Caco-2 (cell line): ENCODE results near the gene IQSEC1. TPM values are rescaled to one million over a fixed set of nuclear protein-coding genes. Genes with fewer than 3 reads are reported as not detected.

Experiments
- BruUV-seq: library from RNA; stranded (reverse); fragments of 400-500 nt; replicated peaks from 2 replicates; lab custom pipeline; 2021; lab: Mats Ljungman, UMichigan
- CTCF ChIA-PET: fragments of 300-600 bp; sonication (Branson Sonifier 250); formaldehyde crosslinking; loops from one replicate; lab custom pipeline; 2022; ENCODE audit warnings: antibody characterized with exemption; lab: Charles Lee
- POLR2A ChIA-PET: fragments of 300-600 bp; sonication (Branson Sonifier 250); formaldehyde crosslinking; loops from one replicate; lab custom pipeline; 2022; ENCODE audit warnings: antibody characterized with exemption; lab: Charles Lee
- DNase-seq, 2 experiments: peaks; one replicate each; pipeline versions ENCODE4 v3.0.0 to v3.0.0-alpha.2; 2020 to 2022
- H3K27me3 ChIP-seq: replicated peaks from 2 replicates; pipeline ENCODE4 v1.6.0; 2011; ENCODE audit warnings: low read length; ENCODE audit not compliant: control insufficient read depth, insufficient read depth
- H3K36me3 ChIP-seq: 2 replicates; pipeline ENCODE4 v1.5.1; 2011; ENCODE audit warnings: low read length; ENCODE audit not compliant: control insufficient read depth, insufficient read depth
- H3K4me1 ChIP-seq: fragments of 250-450 bp; sonication (Bioruptor Pico); 2 replicates; pipeline ENCODE4 v1.5.1; 2020; ENCODE audit warnings: mild to moderate bottlenecking
- H3K4me3 ChIP-seq: 2 replicates; pipeline ENCODE4 v1.5.1; 2011; ENCODE audit warnings: low read depth, mild to moderate bottlenecking, control low read depth, low read length
- H3K9me3 ChIP-seq: fragments of 250-450 bp; sonication (Bioruptor Pico); 2 replicates; pipeline ENCODE4 v1.5.1; 2020; ENCODE audit warnings: mild to moderate bottlenecking, moderate library complexity
- H3K27ac Mint-ChIP-seq: one replicate; pipeline ENCODE4 v1.8.0; 2022; ENCODE audit warnings: mixed read lengths; ENCODE audit not compliant: unreplicated experiment
- H3K27me3 Mint-ChIP-seq: one replicate; pipeline ENCODE4 v1.8.0; 2022; ENCODE audit warnings: mixed read lengths; ENCODE audit not compliant: insufficient read depth, unreplicated experiment
- H3K36me3 Mint-ChIP-seq: one replicate; pipeline ENCODE4 v1.8.0; 2022; ENCODE audit warnings: mild to moderate bottlenecking, mixed read lengths; ENCODE audit not compliant: insufficient read depth, unreplicated experiment
- H3K4me1 Mint-ChIP-seq: one replicate; pipeline ENCODE4 v1.8.0; 2022; ENCODE audit warnings: low read depth, mixed read lengths; ENCODE audit not compliant: unreplicated experiment
- H3K4me3 Mint-ChIP-seq: one replicate; pipeline ENCODE4 v1.8.0; 2022; ENCODE audit warnings: mild to moderate bottlenecking, moderate library complexity, mixed read lengths; ENCODE audit not compliant: unreplicated experiment
- H3K9me3 Mint-ChIP-seq: one replicate; pipeline ENCODE4 v1.8.0; 2022; ENCODE audit warnings: mixed read lengths; ENCODE audit not compliant: unreplicated experiment
- CTCF ChIP-seq, 2 experiments: fragments of 200-600 bp in 1 of 2; IDR thresholded peaks; 1 replicate in 1 of 2; 2 replicates in 1 of 2; pipeline versions ENCODE4 v1.5.1 to v1.8.0; 2011 to 2022; ENCODE audit warnings: antibody characterized with exemption in 1 of 2, control low read depth in 1 of 2, inconsistent platforms in 1 of 2, low read depth in 1 of 2, low read length in 1 of 2, mild to moderate bottlenecking in 1 of 2, moderate library complexity in 1 of 2; ENCODE audit not compliant: insufficient read depth in 1 of 2, severe bottlenecking in 1 of 2, unreplicated experiment in 1 of 2
- intact Hi-C: fragments of 100-400 bp; cut with micrococcal nuclease; formaldehyde crosslinking; loops from one replicate; pipeline ENCODE4 v1.10.0; 2022; ENCODE audit not compliant: unreplicated experiment
- total RNA-seq: library from RNA; stranded (reverse); gene quantifications from 2 replicates; pipeline ENCODE4 v1.2.3, GENCODE V29; 2022

IQSEC1 gene
- total RNA-seq, 1 experiment from 2014 or later = 40.0 TPM

DNA sequence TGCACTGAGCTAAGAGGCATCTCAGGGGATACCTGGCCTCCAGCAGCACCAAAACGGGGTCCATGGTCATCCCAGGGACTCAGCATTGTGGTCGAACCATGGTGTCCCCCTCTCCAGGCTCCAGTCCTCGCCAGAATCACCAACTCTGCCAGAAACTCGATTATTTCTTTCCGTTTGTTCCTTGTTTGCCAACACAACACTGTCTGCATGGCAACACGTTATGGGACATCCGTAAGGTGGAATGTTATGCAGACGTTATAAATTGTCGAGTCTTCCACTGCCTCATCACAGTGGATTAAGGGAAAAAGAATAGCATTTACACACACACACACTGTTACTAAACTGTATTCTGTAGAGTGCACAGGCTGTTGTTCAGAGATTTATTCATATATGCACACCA, 179.4 kb downstream of the IQSEC1 start:
- no peak for TF ChIP-seq CTCF (IDR thresholded peaks at IDR 0.05; ENCODE audit: insufficient read depth in 1 of 2, low read depth in 1 of 2, low read length in 1 of 2, severe bottlenecking in 1 of 2, unreplicated experiment in 1 of 2)
- peaks cover 16% of the 10 kb centered on the region for H3K36me3 Mint-ChIP-seq
- POLR2A ChIA-PET = no interaction called here
- peaks cover 3% of the 10 kb centered on the region for H3K27me3 Mint-ChIP-seq
- H3K4me3 Mint-ChIP-seq = no peak overlapping the region
- H3K4me1 Mint-ChIP-seq = peaks cover 23% of the 10 kb centered on the region
- Histone ChIP-seq H3K4me1 (peaks cover 14% of the 10 kb centered on the region), H3K9me3 (no peaks in the 10 kb centered on the region), H3K4me3 (no peak overlapping the region), H3K27me3 (no peaks in the 10 kb centered on the region), H3K36me3 (no peaks in the 10 kb centered on the region)
- no peaks in the 10 kb centered on the region for H3K9me3 Mint-ChIP-seq
- H3K27ac Mint-ChIP-seq = no peak overlapping the region
- intact Hi-C loops = loop anchor here (2.0 to 5.0 kb wide), 3 partner anchors 293 to 757 kb away; no protein-coding TSS in a partner anchor
- BruUV-seq = no TSS peak
- CTCF ChIA-PET = no interaction called here
- no peak for DNase-seq

DNA sequence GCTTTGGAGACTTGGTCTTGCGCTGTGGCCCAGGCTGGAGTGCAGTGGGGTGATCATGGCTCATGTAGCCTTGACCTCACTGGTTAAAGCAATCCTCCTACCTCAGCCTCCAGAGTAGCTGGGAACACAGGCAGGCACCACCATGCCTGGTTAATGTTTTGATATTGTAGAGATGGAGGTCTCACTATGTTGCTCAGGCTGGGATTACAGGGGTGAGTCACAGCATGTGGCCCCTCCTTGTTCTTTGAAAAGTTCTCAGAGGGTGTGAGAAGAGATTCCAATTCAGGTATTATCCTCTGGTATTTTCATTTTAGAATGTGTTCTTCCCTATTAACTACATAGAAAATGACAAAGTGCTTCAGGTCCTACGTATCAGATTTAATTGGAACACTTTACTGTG, 180.0 kb downstream of the IQSEC1 start:
- no peaks in the 10 kb centered on the region for H3K36me3 ChIP-seq
- peaks cover 3% of the 10 kb centered on the region for H3K27me3 Mint-ChIP-seq
- H3K4me1 Mint-ChIP-seq = peaks cover 23% of the 10 kb centered on the region
- intact Hi-C loops = loop anchor here (2.0 to 5.0 kb wide), 3 partner anchors 292 to 756 kb away; no protein-coding TSS in a partner anchor
- no peak for DNase-seq
- no peaks in the 10 kb centered on the region for H3K9me3 ChIP-seq
- no peaks in the 10 kb centered on the region for H3K27me3 ChIP-seq
- H3K36me3 Mint-ChIP-seq = peaks cover 16% of the 10 kb centered on the region
- no peak for TF ChIP-seq CTCF (IDR thresholded peaks at IDR 0.05; ENCODE audit: insufficient read depth in 1 of 2, low read depth in 1 of 2, low read length in 1 of 2, severe bottlenecking in 1 of 2, unreplicated experiment in 1 of 2)
- H3K27ac Mint-ChIP-seq = no peak overlapping the region
- no peaks in the 10 kb centered on the region for H3K9me3 Mint-ChIP-seq
- no peak overlapping the region for H3K4me3 ChIP-seq
- ChIA-PET CTCF (no interaction called here), POLR2A (no interaction called here)
- peaks cover 14% of the 10 kb centered on the region for H3K4me1 ChIP-seq
- BruUV-seq = no TSS peak
- no peak overlapping the region for H3K4me3 Mint-ChIP-seq

DNA sequence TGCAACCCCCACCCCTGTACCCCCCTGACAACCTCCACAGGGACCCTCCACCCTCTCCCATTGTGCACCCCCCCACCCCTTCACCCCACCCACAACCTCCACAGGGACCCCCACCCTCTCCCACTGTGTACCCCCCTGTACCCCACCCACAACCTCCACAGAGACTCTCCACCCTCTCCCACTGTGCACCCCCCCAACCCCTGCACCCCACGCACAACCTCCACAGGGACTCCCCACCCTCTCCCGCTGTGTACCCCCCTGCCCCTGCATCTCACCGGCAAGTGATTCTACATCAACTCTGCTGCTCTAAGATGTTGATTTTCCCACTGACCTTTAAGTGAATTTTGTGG, 180.4 kb downstream of the IQSEC1 start:
- Mint-ChIP-seq H3K4me1 (peaks cover 23% of the 10 kb centered on the region), H3K27me3 (peaks cover 3% of the 10 kb centered on the region), H3K9me3 (no peaks in the 10 kb centered on the region), H3K4me3 (no peak overlapping the region), H3K36me3 (peaks cover 16% of the 10 kb centered on the region), H3K27ac (no peak overlapping the region)
- Histone ChIP-seq H3K9me3 (no peaks in the 10 kb centered on the region), H3K27me3 (no peaks in the 10 kb centered on the region), H3K36me3 (no peaks in the 10 kb centered on the region), H3K4me3 (no peak overlapping the region), H3K4me1 (peaks cover 14% of the 10 kb centered on the region)
- BruUV-seq = no TSS peak
- ChIA-PET CTCF (interaction anchor here (2.6 kb wide), 1 partner anchor 25 kb away, joined by 13 read pairs; no protein-coding TSS in a partner anchor), POLR2A (no interaction called here)
- intact Hi-C loops = loop anchor here (1.0 to 5.0 kb wide), 5 partner anchors 25 to 756 kb away; no protein-coding TSS in a partner anchor
- DNase-seq = no peak
- TF ChIP-seq CTCF (IDR thresholded peaks at IDR 0.05; ENCODE audit: insufficient read depth in 1 of 2, low read depth in 1 of 2, low read length in 1 of 2, severe bottlenecking in 1 of 2, unreplicated experiment in 1 of 2) = no peak
